NB4 (cell line): ENCODE measurements around the gene ERAP2.

ENCODE experiments used
- DNase-seq: peaks from one replicate; pipeline ENCODE4 v3.0.0; 2010; ENCODE audit warnings: low read depth
- H3K4me3 ChIP-seq: one replicate; pipeline ENCODE4 v1.5.1; 2011; ENCODE audit warnings: mild to moderate bottlenecking, low read depth, low read length, moderate library complexity
- MYC ChIP-seq: IDR thresholded peaks from 2 replicates; pipeline ENCODE4 v1.6.1; 2011; ENCODE audit warnings: low read depth, low read length
- POLR2A ChIP-seq: IDR thresholded peaks from 2 replicates; pipeline ENCODE4 v1.6.1; 2011; ENCODE audit warnings: mild to moderate bottlenecking; ENCODE audit not compliant: insufficient read length; ENCODE audit errors: extremely low read depth
- TF ChIP-seq, protein P1 (sequence below): IDR thresholded peaks from one replicate; pipeline ENCODE4 v1.5.1; 2012; ENCODE audit warnings: low read depth, low read length
- TF ChIP-seq, protein P2 (sequence below): IDR thresholded peaks from 2 replicates; pipeline ENCODE4 v1.6.1; 2011; ENCODE audit warnings: low read depth, low read length

The ERAP2 gene

DNA sequence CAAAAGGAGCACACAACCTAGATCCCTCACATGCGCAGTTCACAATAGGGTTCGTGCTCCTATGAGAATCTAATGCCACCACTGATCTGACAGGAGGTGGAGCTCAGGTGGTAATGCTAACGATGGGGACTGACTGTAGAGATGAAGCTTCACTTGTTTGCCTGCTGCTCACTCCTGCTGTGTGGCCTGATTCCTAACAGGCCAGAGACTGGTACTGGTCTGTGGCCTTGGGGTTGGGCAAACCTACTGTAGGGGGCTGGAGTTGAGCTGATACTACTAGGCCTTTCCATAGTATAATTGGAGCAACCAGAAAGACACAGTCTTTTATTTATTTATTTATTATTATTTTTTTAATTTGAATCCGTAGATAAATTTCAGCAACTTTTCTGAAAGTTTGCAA, 64.8 kb downstream of the ERAP2 start:
- DNase-seq: no peak
- H3K4me3 ChIP-seq: no peak overlapping the region
- TF ChIP-seq, protein P1, sequence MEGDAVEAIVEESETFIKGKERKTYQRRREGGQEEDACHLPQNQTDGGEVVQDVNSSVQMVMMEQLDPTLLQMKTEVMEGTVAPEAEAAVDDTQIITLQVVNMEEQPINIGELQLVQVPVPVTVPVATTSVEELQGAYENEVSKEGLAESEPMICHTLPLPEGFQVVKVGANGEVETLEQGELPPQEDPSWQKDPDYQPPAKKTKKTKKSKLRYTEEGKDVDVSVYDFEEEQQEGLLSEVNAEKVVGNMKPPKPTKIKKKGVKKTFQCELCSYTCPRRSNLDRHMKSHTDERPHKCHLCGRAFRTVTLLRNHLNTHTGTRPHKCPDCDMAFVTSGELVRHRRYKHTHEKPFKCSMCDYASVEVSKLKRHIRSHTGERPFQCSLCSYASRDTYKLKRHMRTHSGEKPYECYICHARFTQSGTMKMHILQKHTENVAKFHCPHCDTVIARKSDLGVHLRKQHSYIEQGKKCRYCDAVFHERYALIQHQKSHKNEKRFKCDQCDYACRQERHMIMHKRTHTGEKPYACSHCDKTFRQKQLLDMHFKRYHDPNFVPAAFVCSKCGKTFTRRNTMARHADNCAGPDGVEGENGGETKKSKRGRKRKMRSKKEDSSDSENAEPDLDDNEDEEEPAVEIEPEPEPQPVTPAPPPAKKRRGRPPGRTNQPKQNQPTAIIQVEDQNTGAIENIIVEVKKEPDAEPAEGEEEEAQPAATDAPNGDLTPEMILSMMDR: no peak
- TF ChIP-seq POLR2A (no peak), MYC (no peak)
- TF ChIP-seq, protein P2, sequence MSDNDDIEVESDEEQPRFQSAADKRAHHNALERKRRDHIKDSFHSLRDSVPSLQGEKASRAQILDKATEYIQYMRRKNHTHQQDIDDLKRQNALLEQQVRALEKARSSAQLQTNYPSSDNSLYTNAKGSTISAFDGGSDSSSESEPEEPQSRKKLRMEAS: no peak

DNA sequence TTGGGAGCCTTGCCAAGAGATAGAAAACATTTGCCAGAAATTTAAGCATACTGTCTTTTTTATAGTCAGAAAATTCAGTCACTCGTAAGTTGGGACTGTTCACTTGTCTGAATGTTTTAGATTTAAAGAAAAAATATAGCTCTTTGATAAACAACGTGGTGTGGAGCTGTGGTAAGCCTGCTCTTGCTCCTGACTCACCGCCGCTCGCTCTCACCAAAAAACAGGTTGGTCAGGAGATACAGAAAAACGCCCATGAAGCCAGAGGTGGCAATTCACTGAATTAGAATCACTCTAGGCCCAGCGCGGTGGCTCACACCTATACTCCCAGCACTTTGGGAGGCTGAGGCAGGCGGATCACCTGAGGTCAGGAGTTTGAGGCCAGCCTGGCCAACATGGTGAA, 65.8 kb downstream of the ERAP2 start:
- TF ChIP-seq POLR2A: no peak
- TF ChIP-seq, protein P1: no peak
- no peak overlapping the region for H3K4me3 ChIP-seq
- no peak for DNase-seq

DNA sequence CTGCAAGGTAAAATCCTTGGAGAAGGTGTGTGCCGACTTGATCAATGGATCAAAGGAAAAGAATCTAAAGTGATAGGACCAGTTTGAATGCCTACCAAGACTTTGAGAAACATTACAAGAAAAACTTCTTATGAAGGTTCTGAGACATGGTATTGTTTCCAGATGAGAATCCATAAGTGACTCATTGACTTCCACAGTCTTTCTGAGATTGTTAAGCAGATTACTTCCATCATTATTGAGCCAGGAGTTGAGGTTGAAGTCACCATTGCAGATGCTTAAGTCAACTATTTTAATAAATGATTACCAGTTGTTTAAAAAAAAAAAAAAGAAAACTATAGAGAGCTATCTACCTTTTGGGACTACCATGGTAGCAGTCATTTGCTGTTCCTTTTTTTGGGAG, 66.6 kb downstream of the ERAP2 start:
- no peak for DNase-seq
- H3K4me3 ChIP-seq: no peak overlapping the region
- TF ChIP-seq POLR2A (no peak), MYC (no peak)
- TF ChIP-seq, protein P2: no peak
- TF ChIP-seq, protein P1: no peak

DNA sequence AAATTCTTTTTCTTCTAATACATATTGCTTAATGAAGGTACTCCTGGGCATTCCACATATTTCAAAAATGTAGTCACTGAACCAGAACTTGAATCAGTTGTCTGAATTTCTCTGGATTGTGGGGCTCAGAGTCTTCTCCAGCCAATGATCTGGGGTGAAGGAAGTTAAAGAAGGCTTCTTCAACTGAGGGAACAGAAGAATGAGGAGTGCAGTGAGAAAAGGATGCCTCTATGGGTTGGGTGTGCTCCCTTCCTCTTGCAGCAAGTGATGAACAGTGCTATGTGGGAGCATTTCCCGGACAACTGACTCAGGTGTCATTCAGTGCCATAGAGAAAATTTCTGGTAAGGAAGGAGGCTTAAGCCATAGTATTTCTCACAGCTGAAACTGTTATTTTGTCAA, 67.5 kb downstream of the ERAP2 start:
- DNase-seq: no peak
- no peak overlapping the region for H3K4me3 ChIP-seq
- TF ChIP-seq, protein P1: no peak
- TF ChIP-seq MYC: no peak
- TF ChIP-seq, protein P2: no peak
- no peak for TF ChIP-seq POLR2A

DNA sequence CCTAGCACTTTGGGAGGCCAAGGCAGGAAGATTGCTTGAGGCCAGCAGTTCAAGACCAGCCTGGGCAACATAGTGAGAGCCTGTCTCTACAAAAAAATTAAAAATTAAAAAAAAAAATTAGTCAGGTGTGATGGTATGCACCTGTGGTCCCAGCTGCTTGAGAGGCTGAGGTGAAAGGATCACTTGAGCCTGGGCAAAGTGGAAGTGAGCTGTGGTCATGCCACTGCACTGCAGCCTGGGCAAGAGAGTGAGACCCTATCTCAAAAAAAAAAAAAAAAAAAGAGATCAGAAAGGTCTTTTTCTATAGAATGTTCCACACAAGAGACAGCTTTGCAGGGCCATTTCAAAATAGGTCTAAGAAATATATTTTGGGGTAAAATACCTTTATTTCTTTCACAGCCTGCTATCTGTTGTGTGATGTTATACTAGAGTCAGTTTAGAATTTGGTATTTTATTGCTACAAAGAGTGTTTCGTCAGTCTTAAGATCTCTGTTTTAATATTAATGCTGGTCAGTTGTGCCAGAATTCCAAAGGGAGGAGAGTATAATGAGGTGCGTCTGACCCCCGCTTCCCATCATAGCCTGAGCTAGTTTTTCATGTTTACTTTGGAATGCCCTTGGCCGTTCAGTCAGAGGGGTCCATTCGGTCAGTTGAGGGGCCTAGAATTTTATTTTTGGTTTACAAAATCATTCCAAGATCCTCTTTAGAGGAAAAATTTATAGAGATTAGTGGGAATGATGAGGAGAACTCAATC, 69.0 kb downstream of the ERAP2 start:
- no peak for DNase-seq
- TF ChIP-seq, protein P2: no peak
- TF ChIP-seq POLR2A (no peak), MYC (no peak)
- TF ChIP-seq, protein P1: no peak
- no peak overlapping the region for H3K4me3 ChIP-seq

DNA sequence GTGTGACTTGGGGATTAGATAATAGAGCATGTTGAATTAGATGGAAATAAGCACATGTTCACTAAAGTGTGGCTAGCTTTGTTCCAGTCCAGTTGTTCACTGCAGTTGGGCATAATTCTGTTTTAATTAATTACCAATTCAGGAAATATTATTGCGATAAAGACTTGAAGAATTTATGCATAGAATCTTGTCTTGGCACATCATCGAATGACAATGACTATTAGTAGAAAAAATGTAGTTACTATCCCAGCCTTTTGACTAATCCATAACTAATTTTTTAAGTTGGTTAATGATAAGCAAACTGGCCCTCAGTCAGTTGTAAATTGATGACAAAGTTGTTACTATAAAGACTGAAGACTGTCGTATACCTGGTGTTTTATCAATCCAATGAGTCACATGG, 70.1 kb downstream of the ERAP2 start:
- H3K4me3 ChIP-seq: no peak overlapping the region
- DNase-seq: no peak
- TF ChIP-seq MYC: no peak
- TF ChIP-seq, protein P1: no peak
- TF ChIP-seq, protein P2: no peak
- no peak for TF ChIP-seq POLR2A
